Measurements from ENCODE around the gene PIGS.
A peak's percentile ranks its signal among the peaks of the same experiment; 100 is the strongest.

Gene PIGS

DNA sequence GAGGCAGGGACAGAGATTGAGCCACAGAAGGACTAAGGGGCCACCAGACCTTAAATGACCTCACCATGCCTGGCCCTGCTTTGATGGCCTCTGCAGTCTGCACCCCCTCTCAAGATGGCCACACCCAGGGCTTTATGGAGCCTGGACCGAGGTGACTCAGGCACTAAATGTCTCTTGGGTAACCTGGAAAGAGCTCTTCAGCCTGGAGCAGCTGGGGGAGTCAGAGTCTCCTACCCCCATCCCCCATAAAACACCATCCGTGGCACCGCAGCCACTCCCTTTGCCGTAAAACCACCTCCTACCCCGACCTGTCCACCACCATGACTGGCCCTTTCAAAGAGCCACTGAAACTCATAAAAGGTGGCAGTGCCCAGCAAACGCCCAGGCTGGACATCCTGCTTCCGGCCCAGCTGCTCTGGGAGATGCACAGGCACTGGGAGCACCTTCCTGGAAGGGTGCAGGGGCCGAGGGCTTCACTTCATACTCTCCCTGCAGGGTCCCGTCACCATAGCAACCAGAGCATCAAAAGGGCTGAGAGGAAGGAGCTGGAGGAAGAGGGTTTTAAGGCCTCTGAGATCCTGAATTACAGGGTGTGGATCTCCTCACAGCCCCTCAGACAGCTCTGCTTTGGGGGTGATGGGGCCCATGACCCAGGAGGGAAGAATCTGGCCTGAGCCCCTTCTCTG, 42.9 kb downstream of the PIGS start:
- no peak overlapping the region for H3K4me3 ChIP-seq (ENCODE audit: low read length)
- peak; percentile 61 for DNase-seq (ENCODE audit: low read depth)
- TF ChIP-seq, protein P1, sequence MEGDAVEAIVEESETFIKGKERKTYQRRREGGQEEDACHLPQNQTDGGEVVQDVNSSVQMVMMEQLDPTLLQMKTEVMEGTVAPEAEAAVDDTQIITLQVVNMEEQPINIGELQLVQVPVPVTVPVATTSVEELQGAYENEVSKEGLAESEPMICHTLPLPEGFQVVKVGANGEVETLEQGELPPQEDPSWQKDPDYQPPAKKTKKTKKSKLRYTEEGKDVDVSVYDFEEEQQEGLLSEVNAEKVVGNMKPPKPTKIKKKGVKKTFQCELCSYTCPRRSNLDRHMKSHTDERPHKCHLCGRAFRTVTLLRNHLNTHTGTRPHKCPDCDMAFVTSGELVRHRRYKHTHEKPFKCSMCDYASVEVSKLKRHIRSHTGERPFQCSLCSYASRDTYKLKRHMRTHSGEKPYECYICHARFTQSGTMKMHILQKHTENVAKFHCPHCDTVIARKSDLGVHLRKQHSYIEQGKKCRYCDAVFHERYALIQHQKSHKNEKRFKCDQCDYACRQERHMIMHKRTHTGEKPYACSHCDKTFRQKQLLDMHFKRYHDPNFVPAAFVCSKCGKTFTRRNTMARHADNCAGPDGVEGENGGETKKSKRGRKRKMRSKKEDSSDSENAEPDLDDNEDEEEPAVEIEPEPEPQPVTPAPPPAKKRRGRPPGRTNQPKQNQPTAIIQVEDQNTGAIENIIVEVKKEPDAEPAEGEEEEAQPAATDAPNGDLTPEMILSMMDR (IDR thresholded peaks at IDR 0.05; ENCODE audit: insufficient read depth, low read depth, low read length, missing control alignments) = no peak

DNA sequence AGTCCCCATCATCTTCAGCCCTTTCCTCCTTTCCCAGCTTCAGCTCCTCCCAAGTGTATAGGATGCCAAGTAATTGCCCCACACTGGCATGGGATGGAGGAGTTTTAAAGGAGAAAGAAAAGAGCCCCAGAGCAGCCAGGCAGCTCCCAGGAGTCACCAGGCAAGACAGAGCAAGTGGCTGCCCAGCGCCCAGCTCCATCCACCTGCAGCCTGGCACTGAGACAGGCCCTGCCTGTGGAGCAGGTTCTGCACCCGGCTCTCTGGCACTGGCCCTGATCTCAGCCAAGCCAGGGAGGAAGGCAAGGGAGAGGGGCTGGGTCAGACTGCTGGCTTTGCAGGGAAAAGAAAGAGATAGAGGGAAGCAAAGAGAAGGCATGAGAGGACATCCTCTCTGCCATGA, 43.5 kb downstream of the PIGS start:
- H3K4me3 ChIP-seq (ENCODE audit: low read length) = no peak overlapping the region
- peak; percentile 87 for DNase-seq (ENCODE audit: low read depth)
- TF ChIP-seq, protein P1 (IDR thresholded peaks at IDR 0.05; ENCODE audit: insufficient read depth, low read depth, low read length, missing control alignments) = no peak

GRCh38 chr17:28527181-28527681, 44.1 kb downstream of the PIGS start:
- no peak for DNase-seq (ENCODE audit: low read depth)
- TF ChIP-seq, protein P1 (IDR thresholded peaks at IDR 0.05; ENCODE audit: insufficient read depth, low read depth, low read length, missing control alignments) = no peak

DNA sequence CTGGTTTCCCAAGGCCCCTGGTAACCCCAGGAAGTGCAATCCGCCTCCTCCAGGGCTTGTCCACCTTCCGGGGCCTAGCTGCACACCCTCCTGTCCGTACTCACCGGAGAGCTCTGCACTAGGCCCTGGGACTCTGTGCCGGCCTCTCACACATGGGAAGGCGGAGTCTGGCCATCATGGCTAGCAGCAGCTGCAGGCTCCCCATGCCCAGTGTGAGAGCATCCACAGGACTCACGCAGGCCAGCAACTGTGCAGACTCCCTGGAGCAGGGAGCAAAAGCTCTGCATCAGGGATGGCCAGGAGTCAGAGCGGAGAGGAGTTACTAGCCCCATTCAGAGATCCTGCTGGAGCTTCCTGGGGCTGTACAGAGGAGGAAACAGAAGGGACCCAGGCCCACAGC, 44.9 kb downstream of the PIGS start:
- DNase-seq (ENCODE audit: low read depth) = no peak
- H3K4me3 ChIP-seq (ENCODE audit: low read length) = no peak overlapping the region
- TF ChIP-seq, protein P1 (IDR thresholded peaks at IDR 0.05; ENCODE audit: insufficient read depth, low read depth, low read length, missing control alignments) = no peak

More at GRCh38 chr17:28527181-28527681, 44.1 kb downstream of the PIGS start:
- H3K4me3 ChIP-seq (ENCODE audit: low read length) = no peak overlapping the region

- peak; percentile 81 for DNase-seq (ENCODE audit: low read depth)
- TF ChIP-seq, protein P1 (IDR thresholded peaks at IDR 0.05; ENCODE audit: insufficient read depth, low read depth, low read length, missing control alignments) = no peak
- peak overlapping the region; percentile 38 for H3K4me3 ChIP-seq (ENCODE audit: low read length)
Measured at GRCh38 chr17:28524476-28525424, 46.6 kb downstream of the PIGS start.

DNA sequence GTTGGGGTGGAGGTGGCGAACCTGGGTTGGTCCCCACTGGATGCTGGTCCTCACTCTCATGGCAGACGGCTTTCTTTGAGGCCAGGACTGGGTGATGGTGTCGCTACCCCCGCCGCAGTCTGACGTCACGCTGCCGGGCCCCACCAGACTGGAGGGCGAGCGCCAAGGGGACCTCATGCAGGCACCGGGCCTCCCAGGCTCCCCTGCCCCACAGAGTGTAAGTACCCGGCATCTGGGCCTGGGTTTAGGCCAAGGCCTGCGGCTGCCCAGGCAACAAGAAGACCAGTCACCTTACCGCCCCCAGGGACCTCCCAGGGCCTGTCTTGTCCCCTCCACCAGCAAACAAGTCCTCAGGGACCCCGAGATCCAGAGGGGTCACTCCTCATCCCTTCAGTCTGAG, 47.4 kb downstream of the PIGS start:
- TF ChIP-seq, protein P1 (IDR thresholded peaks at IDR 0.05; ENCODE audit: insufficient read depth, low read depth, low read length, missing control alignments) = no peak

More for the DNA sequence above, 47.4 kb downstream of the PIGS start:
- no peak for DNase-seq (ENCODE audit: low read depth)
- H3K4me3 ChIP-seq (ENCODE audit: low read length) = no peak overlapping the region

All from epithelial cell of esophagus (primary cell).